Subcutaneous abdominal adipose tissue (tissue), 5 donors: ENCODE measurements around the gene CLOCK.

Experiments used
- H3K27ac ChIP-seq: one replicate; pipeline ENCODE4 v1.7.0; 2013; ENCODE audit warnings: low read depth, mild to moderate bottlenecking, inconsistent platforms, low read length, moderate library complexity
- H3K27me3 ChIP-seq, 5 donors: one replicate each; pipeline ENCODE4 v1.7.0; 2013; ENCODE audit warnings: low read length in 5 of 5, inconsistent platforms in 1 of 5; ENCODE audit not compliant: control insufficient read depth in 5 of 5, insufficient read depth in 4 of 5
- H3K36me3 ChIP-seq, 5 donors: one replicate each; pipeline ENCODE4 v1.7.0; 2013; ENCODE audit warnings: low read length in 5 of 5; ENCODE audit not compliant: control insufficient read depth in 5 of 5, insufficient read depth in 5 of 5
- H3K4me1 ChIP-seq, 5 donors: one replicate each; pipeline ENCODE4 v1.7.0; 2013; ENCODE audit warnings: low read length in 5 of 5, mild to moderate bottlenecking in 3 of 5, moderate library complexity in 1 of 5; ENCODE audit not compliant: control insufficient read depth in 5 of 5, insufficient read depth in 5 of 5
- H3K4me3 ChIP-seq, 5 donors: one replicate each; pipeline ENCODE4 v1.7.0; 2013; ENCODE audit warnings: low read length in 5 of 5, low read depth in 1 of 5
- H3K9ac ChIP-seq, 5 donors: one replicate each; pipeline ENCODE4 v1.7.0; 2013; ENCODE audit warnings: low read length in 5 of 5, mild to moderate bottlenecking in 4 of 5, moderate library complexity in 3 of 5
- H3K9me3 ChIP-seq, 5 donors: one replicate each; pipeline ENCODE4 v1.7.0; 2013; ENCODE audit warnings: low read length in 5 of 5; ENCODE audit not compliant: control insufficient read depth in 5 of 5
- donor health status: healthy.
- donor health status: healthy.
- donor health status: healthy.
- donor health status: healthy.
- donor health status: healthy.

Gene CLOCK

GRCh38 chr4:55395529-55396307 is 151.0 kb downstream of the CLOCK start, which contains the start of gene TMEM165:
Gene TMEM165 (plus strand): TSS chr4:55395957. CDS start chr4:55396190, 233 bp downstream.
- H3K9ac ChIP-seq: peak within 1 kb of the TSS; percentile 20 to 98 (median 93)
- H3K36me3 ChIP-seq: peaks cover 0 to under 1% (median under 1%) of the 10 kb centered on the region in 5 donors
- no peaks in the 10 kb centered on the region for H3K9me3 ChIP-seq
- no peaks in the 10 kb centered on the region for H3K27me3 ChIP-seq
- H3K4me1 ChIP-seq: peaks cover 2 to 33% (median 30%) of the 10 kb centered on the region in 5 donors
- peak within 1 kb of the TSS; percentile 78 to 93 (median 84) for H3K4me3 ChIP-seq
- H3K27ac ChIP-seq: peak within 1 kb of the TSS; percentile 95

- Histone ChIP-seq H3K4me1 (peaks cover 2 to 33% (median 29%) of the 10 kb centered on the region in 5 donors), H3K36me3 (no peaks in the 10 kb centered on the region), H3K4me3 (peak overlapping the region; percentile 62 to 93 (median 81)), H3K27me3 (no peaks in the 10 kb centered on the region), H3K27ac (peak overlapping the region; percentile 95), H3K9me3 (no peaks in the 10 kb centered on the region), H3K9ac (peak overlapping the region in 4 of 5 donors; percentile 80 to 98 (median 95))
These were observed 151.5 kb downstream of the CLOCK start for GRCh38 chr4:55395218-55395528.

GRCh38 chr4:55393461-55394320 is 153.0 kb downstream of the CLOCK start:
- Histone ChIP-seq H3K9ac (no peak overlapping the region), H3K4me3 (no peak overlapping the region), H3K9me3 (no peaks in the 10 kb centered on the region), H3K27ac (no peak overlapping the region), H3K4me1 (peaks cover 2 to 24% (median 21%) of the 10 kb centered on the region in 5 donors), H3K27me3 (no peaks in the 10 kb centered on the region), H3K36me3 (no peaks in the 10 kb centered on the region)

- Histone ChIP-seq H3K27ac (no peak overlapping the region), H3K4me3 (no peak overlapping the region), H3K4me1 (no peaks in the 10 kb centered on the region), H3K9ac (no peak overlapping the region), H3K27me3 (no peaks in the 10 kb centered on the region), H3K36me3 (no peaks in the 10 kb centered on the region), H3K9me3 (no peaks in the 10 kb centered on the region)
These were observed 159.9 kb downstream of the CLOCK start for GRCh38 chr4:55386840-55387239.

GRCh38 chr4:55386073-55386472 is 160.6 kb downstream of the CLOCK start:
- no peak overlapping the region for H3K27ac ChIP-seq
- H3K4me3 ChIP-seq: no peak overlapping the region
- H3K27me3 ChIP-seq: no peaks in the 10 kb centered on the region
- H3K36me3 ChIP-seq: no peaks in the 10 kb centered on the region
- H3K9ac ChIP-seq: no peak overlapping the region
- no peaks in the 10 kb centered on the region for H3K4me1 ChIP-seq
- no peaks in the 10 kb centered on the region for H3K9me3 ChIP-seq

- Histone ChIP-seq H3K4me3 (no peak overlapping the region), H3K9ac (no peak overlapping the region), H3K27me3 (no peaks in the 10 kb centered on the region), H3K36me3 (no peaks in the 10 kb centered on the region), H3K9me3 (no peaks in the 10 kb centered on the region), H3K27ac (no peak overlapping the region), H3K4me1 (no peaks in the 10 kb centered on the region)
These were observed 161.5 kb downstream of the CLOCK start for GRCh38 chr4:55385201-55385649.

GRCh38 chr4:55382488-55383003 is 164.2 kb downstream of the CLOCK start:
- Histone ChIP-seq H3K27ac (no peak overlapping the region), H3K4me3 (no peak overlapping the region), H3K27me3 (no peaks in the 10 kb centered on the region), H3K36me3 (no peaks in the 10 kb centered on the region), H3K9ac (no peak overlapping the region), H3K9me3 (no peaks in the 10 kb centered on the region), H3K4me1 (no peaks in the 10 kb centered on the region)

- Histone ChIP-seq H3K27me3 (no peaks in the 10 kb centered on the region), H3K9ac (no peak overlapping the region), H3K4me3 (no peak overlapping the region), H3K36me3 (no peaks in the 10 kb centered on the region), H3K4me1 (no peaks in the 10 kb centered on the region), H3K27ac (no peak overlapping the region), H3K9me3 (no peaks in the 10 kb centered on the region)
These were observed 165.2 kb downstream of the CLOCK start for GRCh38 chr4:55381502-55381901.

- Histone ChIP-seq H3K27me3 (no peaks in the 10 kb centered on the region), H3K4me3 (no peak overlapping the region), H3K9me3 (no peaks in the 10 kb centered on the region), H3K4me1 (no peaks in the 10 kb centered on the region), H3K36me3 (no peaks in the 10 kb centered on the region), H3K27ac (no peak overlapping the region), H3K9ac (no peak overlapping the region)
These were observed 166.1 kb downstream of the CLOCK start for GRCh38 chr4:55380576-55380975.
